HG03378 (cell line): ENCODE results near the gene ATP6V1G1.

Experiments used
- ATAC-seq: cut with Tn5 transposase; IDR thresholded peaks from one replicate; pipeline ENCODE4 v1.9.1; 2021; ENCODE audit warnings: mild to moderate bottlenecking, moderate library complexity; ENCODE audit not compliant: unreplicated experiment

Gene ATP6V1G1

GRCh38 chr9:114611516-114612271, 24.1 kb downstream of the ATP6V1G1 start:
- ATAC-seq, result no peak

DNA sequence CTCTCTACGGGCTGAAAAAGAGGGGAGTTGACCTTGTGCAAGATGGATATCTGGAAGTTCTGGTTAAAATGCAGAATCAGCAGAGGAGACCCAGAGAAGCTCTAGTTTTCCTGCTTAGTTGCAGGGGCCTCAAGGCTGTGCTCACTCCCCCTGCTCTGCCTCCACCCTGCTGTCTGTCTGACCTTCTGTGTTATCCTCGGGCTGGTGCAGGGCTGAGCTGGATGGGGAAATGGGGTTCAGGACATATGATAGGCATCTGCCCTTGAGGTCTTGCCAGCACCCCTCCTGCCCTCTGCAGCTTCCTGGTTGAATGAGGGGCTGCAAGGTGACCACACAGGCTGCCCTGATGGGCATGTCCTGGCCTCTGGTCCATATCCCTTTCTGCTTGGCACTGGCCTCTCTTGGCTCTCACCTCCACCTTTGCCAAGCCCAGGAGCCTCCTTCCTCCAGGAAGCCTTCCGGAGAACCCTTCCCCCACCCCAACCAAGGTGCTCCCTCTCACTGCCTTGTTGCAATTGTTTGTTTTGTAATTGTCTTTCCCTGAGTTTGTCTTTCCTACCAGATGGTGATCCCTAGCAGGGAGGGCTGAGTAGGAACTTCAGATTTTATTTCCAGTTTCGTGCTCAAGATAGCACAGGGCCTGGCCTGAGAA, 24.8 kb downstream of the ATP6V1G1 start:
- ATAC-seq, result no peak

DNA sequence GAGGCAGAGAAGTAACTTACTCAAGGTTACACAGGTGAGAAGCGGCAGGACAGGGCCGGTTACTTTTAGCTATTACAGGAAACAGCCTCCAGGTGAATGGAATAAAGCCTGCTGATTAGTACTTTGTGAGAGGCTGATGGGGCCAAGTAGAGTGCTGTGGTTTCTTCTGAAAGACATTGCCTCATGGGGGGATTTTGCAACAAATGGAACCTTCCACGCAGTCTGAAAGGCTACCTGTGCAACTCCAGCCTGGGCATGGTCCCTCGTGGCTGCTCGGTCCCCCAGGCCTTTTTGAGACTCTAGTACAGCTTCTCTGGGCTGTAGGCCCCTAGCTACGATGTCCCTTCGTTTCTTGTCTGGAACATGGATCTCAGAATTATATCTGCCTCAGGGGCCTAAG, 25.5 kb downstream of the ATP6V1G1 start:
- ATAC-seq, result no peak

DNA sequence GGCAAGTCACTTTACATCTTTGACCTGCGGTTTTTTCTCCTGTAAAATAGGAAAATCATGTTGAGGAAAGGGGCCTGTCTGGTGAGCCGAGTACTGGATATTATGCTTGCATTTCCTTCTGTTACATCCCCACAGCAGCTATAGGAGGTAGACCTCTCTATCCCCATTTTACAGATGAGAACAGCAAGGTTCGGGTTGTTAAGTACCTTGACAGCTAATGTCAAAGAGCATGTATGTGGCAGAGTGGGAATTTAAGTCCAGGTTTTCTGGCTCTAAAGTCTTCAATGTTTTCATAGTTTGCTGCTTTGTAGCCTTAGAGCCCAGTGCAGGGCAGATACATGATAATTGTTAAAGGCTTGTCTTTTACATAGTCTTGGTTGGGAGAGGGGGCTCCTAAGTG, 26.4 kb downstream of the ATP6V1G1 start:
- ATAC-seq, result no peak

GRCh38 chr9:114614373-114614772, 26.8 kb downstream of the ATP6V1G1 start:
- ATAC-seq, result no peak

- ATAC-seq, result peak; percentile 75
These were observed 29.3 kb downstream of the ATP6V1G1 start for GRCh38 chr9:114616684-114617520.

DNA sequence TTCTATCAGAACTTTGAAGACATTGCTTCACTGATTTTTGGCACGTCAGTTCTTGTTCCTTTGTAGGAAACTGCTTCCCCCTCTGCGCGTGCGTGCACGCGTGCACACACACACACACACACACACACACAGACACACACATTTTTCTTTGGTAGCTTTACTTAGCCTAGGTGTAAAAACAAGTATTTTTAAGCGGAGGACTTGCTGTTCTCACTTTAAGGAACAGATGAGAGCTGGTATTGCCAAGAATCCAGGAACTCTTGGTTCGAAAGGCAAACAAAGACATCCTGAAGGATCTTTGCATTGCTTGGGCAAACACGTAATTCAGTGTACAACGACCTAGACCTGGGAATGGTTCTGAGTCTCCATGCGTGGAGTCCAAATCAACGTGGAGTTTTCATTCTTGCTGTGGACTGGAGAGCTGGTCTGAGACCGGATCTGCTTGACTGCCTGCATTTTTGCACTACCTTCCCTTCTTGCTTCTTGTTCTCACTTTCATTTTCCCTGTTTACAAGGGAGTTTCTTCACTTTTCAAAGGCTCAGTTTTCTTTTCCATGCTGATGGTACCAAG, 31.7 kb downstream of the ATP6V1G1 start:
- peak; percentile 44 for ATAC-seq

- no peak for ATAC-seq
These were observed 34.0 kb downstream of the ATP6V1G1 start for GRCh38 chr9:114621561-114621960.

DNA sequence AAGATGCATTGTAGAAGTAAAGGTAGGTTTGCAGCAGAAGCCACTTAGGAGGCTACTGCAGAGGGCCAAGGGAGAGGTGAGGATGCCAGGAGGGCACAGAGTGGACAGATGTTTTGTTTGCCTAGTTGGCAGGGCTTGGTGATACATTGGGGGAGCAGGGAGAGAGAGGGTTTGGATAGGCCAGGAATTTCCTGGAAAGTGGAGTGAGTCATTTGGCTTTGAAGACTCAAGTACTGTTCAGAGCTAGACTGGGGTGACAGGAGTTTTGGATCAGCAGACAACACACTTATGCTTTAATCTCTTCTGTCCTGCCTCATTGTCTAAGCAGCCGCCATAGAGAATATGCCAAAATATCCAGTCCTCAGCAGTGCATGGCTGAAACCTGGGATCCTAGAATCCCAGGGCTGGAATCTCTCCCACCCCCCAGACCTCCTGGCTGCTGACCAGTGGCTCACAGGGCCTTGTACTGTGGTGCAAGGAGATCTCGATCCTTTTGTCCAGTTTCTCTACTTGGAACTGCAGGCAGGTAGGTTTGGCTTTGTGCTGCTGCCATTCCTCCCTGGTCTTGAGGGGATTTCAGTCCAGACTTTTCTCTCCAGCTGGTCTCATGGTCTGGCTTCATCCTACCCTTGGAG, 34.5 kb downstream of the ATP6V1G1 start:
- ATAC-seq, result no peak

DNA sequence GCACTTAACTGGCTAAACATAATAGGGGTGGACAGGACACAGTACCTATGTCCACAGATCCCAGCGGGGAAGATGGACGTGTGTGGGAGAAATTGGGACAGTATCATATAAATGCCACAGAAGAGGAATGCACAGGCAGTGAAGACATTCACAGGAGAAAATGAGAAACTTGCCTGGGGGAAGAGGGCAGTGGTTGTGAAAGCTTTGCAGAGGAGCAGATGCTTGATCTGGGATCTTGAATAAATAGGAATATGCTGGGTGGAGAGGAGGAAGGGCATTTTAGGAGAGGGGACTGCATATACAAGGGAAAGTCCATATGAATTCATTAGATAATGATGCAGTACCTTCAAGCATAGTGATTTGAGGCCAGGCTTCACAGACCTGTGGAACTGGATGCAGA, 37.1 kb downstream of the ATP6V1G1 start:
- ATAC-seq, result no peak

DNA sequence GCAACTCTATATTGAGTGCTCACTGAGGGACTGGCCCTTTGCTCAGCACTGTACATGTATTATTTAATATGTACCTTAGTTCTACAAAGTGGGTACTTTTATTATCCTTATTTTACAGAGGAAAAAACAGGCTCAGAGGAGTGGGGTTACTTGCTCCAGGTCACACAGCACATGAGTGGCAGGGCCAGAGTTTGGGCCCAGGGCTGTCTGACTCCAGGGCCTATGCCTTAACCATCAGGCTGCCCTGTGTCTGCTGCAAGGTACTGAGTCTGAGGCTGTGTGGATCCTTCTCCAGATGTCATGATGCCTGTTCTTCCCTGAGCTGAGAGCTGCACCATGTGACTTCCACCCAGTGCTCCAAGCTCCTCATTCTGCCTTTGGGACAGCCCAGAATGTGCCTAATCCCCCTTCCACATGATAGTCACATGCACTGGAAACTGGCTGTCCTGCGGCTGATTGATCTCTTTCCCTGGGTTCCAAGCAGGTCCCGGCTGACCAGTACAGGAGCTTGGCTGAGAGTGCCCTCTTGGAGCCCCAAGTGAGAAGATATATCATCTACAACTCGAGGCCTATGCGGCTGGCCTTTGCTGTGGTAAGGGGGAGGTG, 38.9 kb downstream of the ATP6V1G1 start:
- ATAC-seq, result no peak

DNA sequence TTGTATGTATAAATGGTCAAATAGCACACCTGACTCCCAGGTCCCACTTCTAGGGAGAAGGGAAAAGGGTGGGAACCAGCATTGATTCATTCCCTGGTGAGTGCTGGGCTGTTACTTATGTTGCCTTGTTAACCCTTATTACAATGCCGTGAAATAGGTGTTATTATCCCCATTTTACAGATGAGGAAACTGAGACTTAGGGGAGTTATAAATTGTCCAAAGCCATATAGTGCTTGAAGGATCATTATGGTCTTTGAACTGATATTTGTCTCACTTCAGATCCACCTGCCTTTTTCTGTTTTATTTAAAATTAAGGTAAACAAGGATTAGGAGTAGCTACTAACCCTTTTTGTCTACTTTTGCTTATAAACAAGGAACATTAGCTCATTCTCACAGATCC, 40.0 kb downstream of the ATP6V1G1 start:
- no peak for ATAC-seq

GRCh38 chr9:114629563-114630090, 42.1 kb downstream of the ATP6V1G1 start:
- no peak for ATAC-seq

GRCh38 chr9:114631166-114631565, 43.6 kb downstream of the ATP6V1G1 start:
- no peak for ATAC-seq

GRCh38 chr9:114633438-114634089, 46.0 kb downstream of the ATP6V1G1 start:
- no peak for ATAC-seq

GRCh38 chr9:114634387-114634786, 46.8 kb downstream of the ATP6V1G1 start:
- no peak for ATAC-seq

DNA sequence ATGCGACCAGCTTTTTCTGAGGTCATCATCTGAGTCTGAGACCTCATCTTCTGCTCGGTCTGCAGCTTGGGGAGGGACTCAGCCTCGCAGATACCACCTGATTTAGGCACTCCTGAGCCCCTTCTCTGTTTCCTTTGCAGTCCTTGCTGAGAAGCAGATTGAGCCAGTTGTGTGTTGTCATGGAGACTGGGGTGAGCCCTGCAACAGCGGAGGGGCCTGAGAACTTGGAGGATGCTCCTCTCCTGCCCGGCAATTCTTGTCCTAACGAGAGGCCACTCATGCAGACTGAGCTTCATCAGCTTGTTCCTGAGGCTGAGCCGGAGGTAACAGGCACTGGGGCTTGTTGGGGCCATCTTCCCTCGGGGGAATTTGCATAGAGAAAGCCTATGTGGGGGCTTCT, 50.8 kb downstream of the ATP6V1G1 start:
- no peak for ATAC-seq

- no peak for ATAC-seq
These were observed 54.4 kb downstream of the ATP6V1G1 start for GRCh38 chr9:114641967-114642366.

DNA sequence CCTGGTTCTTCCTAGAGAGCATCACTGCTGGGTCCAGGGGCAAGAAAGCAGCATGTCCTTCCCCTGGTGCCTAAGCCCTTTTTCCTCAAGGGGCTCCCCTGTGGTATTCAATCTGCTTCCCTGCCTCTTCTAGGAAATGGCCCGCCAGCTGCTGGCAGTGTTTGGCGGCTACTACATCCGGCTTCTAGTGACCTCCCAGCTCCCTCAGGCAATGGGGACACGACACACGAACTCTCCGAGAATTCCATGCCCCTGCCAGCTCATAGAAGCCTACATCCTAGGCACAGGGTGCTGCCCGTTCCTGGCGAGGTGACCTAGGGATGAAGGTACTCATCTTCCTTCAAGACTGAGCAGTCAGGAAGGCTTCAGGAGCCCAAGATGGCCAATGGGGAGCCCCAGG, 55.4 kb downstream of the ATP6V1G1 start:
- no peak for ATAC-seq

- no peak for ATAC-seq
These were observed 56.3 kb downstream of the ATP6V1G1 start for GRCh38 chr9:114643896-114644295.
